ENCODE data around the gene PLLP.

The PLLP gene

DNA sequence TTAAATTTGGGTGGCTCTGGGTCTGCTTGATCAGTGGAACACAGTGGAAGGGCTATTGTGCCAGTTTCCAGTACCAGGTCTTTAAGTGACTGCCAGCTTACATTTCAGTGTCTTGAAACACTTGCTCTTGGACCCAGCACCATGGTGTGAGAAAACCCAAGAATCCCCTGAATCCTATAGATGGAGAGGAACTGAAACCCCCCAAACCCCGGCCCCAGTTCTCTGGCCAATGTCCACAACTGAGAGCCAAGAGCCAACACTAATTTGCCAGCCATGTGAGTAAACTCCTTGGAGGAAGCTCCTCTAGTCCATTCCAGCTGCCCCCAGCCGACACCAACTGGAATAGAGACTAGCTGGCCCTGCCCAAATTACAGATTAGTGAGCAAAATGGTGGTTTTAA is 41.8 kb downstream of the PLLP start:
- Histone ChIP-seq H3K27me3 (ENCODE audit: control insufficient read depth, insufficient read depth, low read length) (no peaks in the 10 kb centered on the region), H3K36me3 (ENCODE audit: control insufficient read depth, insufficient read depth, low read length) (no peaks in the 10 kb centered on the region), H3K4me2 (ENCODE audit: low read length) (no peak overlapping the region), H3K4me3 (ENCODE audit: low read depth, low read length) (no peak overlapping the region), H3K4me1 (peaks cover 7% of the 10 kb centered on the region), H3K9ac (no peak overlapping the region), H3K79me2 (no peaks in the 10 kb centered on the region), H2AFZ (no peak overlapping the region), H3K9me3 (ENCODE audit: control insufficient read depth, low read length) (no peaks in the 10 kb centered on the region), H3K27ac (no peak overlapping the region)
- TF ChIP-seq CTCF (IDR thresholded peaks at IDR 0.05), result no peak

- no peaks in the 10 kb centered on the region for H3K9me3 ChIP-seq (ENCODE audit: control insufficient read depth, low read length)
- no peak for TF ChIP-seq CTCF (IDR thresholded peaks at IDR 0.05)
These were observed 43.6 kb downstream of the PLLP start for GRCh38 chr16:57240851-57241250.

DNA sequence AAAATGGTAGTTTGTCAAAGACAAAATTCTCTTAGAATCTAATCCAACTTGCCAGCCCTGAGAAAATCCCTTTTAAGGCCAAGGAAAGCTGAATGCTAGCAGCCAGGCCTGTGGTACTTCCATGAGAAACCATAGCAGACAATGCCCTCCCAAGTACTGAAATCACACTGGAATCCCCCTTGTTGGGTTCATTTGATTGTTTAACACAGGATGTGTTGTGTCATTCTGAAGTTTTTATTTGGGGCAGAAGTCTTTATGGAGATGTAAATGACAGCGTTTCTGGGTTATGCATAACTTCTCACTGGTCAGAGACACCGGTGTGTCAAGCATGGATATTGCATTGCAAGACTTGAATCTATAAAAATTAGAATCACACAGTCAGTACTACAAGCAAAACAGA is 45.4 kb downstream of the PLLP start:
- H3K36me3 ChIP-seq (ENCODE audit: control insufficient read depth, insufficient read depth, low read length), result no peaks in the 10 kb centered on the region
- no peak overlapping the region for H3K4me2 ChIP-seq (ENCODE audit: low read length)
- H3K9ac ChIP-seq, result no peak overlapping the region
- H2AFZ ChIP-seq, result no peak overlapping the region
- H3K79me2 ChIP-seq, result no peaks in the 10 kb centered on the region
- no peak for TF ChIP-seq CTCF (IDR thresholded peaks at IDR 0.05)
- H3K9me3 ChIP-seq (ENCODE audit: control insufficient read depth, low read length), result no peaks in the 10 kb centered on the region
- H3K4me1 ChIP-seq, result no peaks in the 10 kb centered on the region
- no peaks in the 10 kb centered on the region for H3K27me3 ChIP-seq (ENCODE audit: control insufficient read depth, insufficient read depth, low read length)
- no peak overlapping the region for H3K27ac ChIP-seq
- H3K4me3 ChIP-seq (ENCODE audit: low read depth, low read length), result no peak overlapping the region

More at GRCh38 chr16:57240851-57241250, 43.6 kb downstream of the PLLP start:
- Histone ChIP-seq H3K9ac (no peak overlapping the region), H3K79me2 (no peaks in the 10 kb centered on the region), H3K4me2 (ENCODE audit: low read length) (no peak overlapping the region), H3K27ac (no peak overlapping the region), H3K36me3 (ENCODE audit: control insufficient read depth, insufficient read depth, low read length) (no peaks in the 10 kb centered on the region), H2AFZ (no peak overlapping the region), H3K4me1 (peaks cover 1% of the 10 kb centered on the region), H3K4me3 (ENCODE audit: low read depth, low read length) (no peak overlapping the region), H3K27me3 (ENCODE audit: control insufficient read depth, insufficient read depth, low read length) (no peaks in the 10 kb centered on the region)

- H3K27ac ChIP-seq, result no peak overlapping the region
- H3K4me2 ChIP-seq (ENCODE audit: low read length), result no peak overlapping the region
- no peak overlapping the region for H3K4me3 ChIP-seq (ENCODE audit: low read depth, low read length)
- peaks cover 3% of the 10 kb centered on the region for H3K79me2 ChIP-seq
- no peaks in the 10 kb centered on the region for H3K4me1 ChIP-seq
- H2AFZ ChIP-seq, result no peak overlapping the region
- no peaks in the 10 kb centered on the region for H3K36me3 ChIP-seq (ENCODE audit: control insufficient read depth, insufficient read depth, low read length)
- no peaks in the 10 kb centered on the region for H3K9me3 ChIP-seq (ENCODE audit: control insufficient read depth, low read length)
- H3K9ac ChIP-seq, result no peak overlapping the region
- H3K27me3 ChIP-seq (ENCODE audit: control insufficient read depth, insufficient read depth, low read length), result no peaks in the 10 kb centered on the region
- TF ChIP-seq CTCF (IDR thresholded peaks at IDR 0.05), result no peak
These were observed 45.8 kb downstream of the PLLP start for GRCh38 chr16:57238682-57239081.

GRCh38 chr16:57236022-57236350 is 48.5 kb downstream of the PLLP start:
- Histone ChIP-seq H3K4me1 (peaks cover 12% of the 10 kb centered on the region), H3K9ac (no peak overlapping the region), H3K79me2 (peaks cover 3% of the 10 kb centered on the region), H3K9me3 (ENCODE audit: control insufficient read depth, low read length) (no peaks in the 10 kb centered on the region), H3K36me3 (ENCODE audit: control insufficient read depth, insufficient read depth, low read length) (no peaks in the 10 kb centered on the region), H2AFZ (no peak overlapping the region), H3K4me3 (ENCODE audit: low read depth, low read length) (no peak overlapping the region), H3K27me3 (ENCODE audit: control insufficient read depth, insufficient read depth, low read length) (no peaks in the 10 kb centered on the region), H3K4me2 (ENCODE audit: low read length) (no peak overlapping the region), H3K27ac (no peak overlapping the region)
- TF ChIP-seq CTCF (IDR thresholded peaks at IDR 0.05), result no peak
